GM12874 (cell line): ENCODE measurements around the gene NEK1.

Experiments
- CTCF ChIP-seq: IDR thresholded peaks from 2 replicates; pipeline ENCODE4 v1.5.1; 2011; ENCODE audit warnings: low read depth, mild to moderate bottlenecking, control low read depth, low read length, moderate library complexity; ENCODE audit not compliant: insufficient read depth

The NEK1 gene

DNA sequence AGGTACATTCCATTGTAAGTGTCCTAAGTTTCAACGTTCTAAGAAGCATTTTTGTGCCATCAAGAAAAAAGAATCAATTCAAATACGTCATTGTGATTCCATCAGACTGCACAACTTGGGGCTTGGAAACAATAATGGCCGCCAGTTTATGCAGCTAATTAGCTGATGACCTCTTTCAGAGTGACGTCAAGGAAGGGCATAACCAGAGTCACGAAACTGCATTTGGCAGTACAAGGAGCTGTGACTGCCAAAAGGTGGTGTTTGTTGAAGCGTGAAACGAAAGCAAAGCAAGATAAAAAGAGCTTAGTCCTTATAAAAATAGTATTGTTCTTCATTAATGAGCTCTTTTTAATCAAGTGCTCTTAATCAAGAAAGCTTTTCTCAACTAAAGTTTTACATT lies 260.5 kb downstream of the NEK1 start:
- no peak for TF ChIP-seq CTCF

DNA sequence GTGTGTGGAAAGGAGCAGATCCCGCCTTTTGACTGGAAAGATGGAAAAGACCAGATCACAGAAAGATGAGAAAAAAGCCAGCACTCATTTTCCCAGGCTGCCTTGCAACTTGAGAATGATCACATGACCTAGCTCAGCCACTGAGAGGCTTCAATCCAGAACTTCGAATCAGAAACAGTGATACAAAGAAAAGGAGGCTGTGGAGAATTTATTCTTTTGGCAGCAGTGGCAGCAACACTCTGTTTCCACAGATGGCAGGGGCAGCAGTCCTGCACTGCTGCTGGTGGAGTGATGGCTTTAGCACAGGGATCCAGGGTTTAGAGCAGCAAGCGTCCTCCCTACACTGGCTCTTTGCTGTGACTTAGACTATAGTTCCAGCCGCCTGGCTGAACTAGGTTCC lies 263.8 kb downstream of the NEK1 start:
- no peak for TF ChIP-seq CTCF

- TF ChIP-seq CTCF: no peak
Measured at GRCh38 chr4:169346840-169347239, 265.5 kb downstream of the NEK1 start.

- TF ChIP-seq CTCF: no peak
Measured at GRCh38 chr4:169345316-169345721, 267.1 kb downstream of the NEK1 start.
